Measurements from ENCODE around the gene DDX17. TPM values are rescaled to one million over a fixed set of nuclear protein-coding genes. Genes with fewer than 3 reads are reported as not detected.

The DDX17 gene
- total RNA-seq, 3 donors from 2014 or later (not counting 1 experiment from before 2014, with no cell fraction given): 571 to 752 (median 578) TPM

DNA sequence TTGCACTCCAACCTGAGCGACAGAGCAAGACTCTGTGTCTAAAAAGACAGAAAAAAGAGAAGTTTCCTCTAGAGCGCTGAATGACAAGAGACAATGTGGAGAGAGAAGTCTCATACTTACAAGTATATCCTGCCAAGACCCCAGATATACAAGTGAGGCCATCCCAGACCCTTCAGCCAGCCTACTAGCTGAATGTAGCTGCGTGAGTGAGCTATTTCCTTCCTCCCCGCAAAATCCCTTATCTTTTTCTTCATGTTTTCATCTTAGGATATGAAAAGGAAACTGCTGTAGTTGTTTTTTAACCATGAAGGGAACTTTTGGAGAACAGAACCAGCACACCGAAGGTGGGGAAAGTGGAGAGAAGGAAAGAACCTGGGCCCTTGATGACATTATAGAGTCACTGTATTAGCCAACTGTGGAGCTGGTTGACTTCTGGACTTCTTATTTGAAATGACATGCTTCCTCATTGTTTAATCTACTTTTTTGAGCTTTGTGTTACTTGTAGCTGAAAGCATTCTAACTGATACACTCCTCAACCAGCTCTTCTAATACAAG lies 4.4 kb upstream of the DDX17 start:
- 77% methylated on average over 2 of the region's 5 CpGs for WGBS (ENCODE audit: insufficient coverage)
- Mint-ChIP-seq H3K4me3 (no peak overlapping the region), H3K27ac (no peak overlapping the region), H3K27me3 (ENCODE audit: low read depth in 2 of 2) (no peaks in the 10 kb centered on the region), H3K36me3 (peaks cover 5% of the 10 kb centered on the region), H3K9me3 (peaks cover 0 to 4% of the 10 kb centered on the region in 2 donors), H3K4me1 (peaks cover 11 to 23% of the 10 kb centered on the region in 2 donors)
- intact Hi-C loops (cut with micrococcal nuclease): no loop called here
- DNase-seq (no peak), ATAC-seq (no peak)
- no peaks in the 10 kb centered on the region for H3K36me3 ChIP-seq (ENCODE audit: control insufficient read depth, insufficient read depth, low read length)
- H3K27ac ChIP-seq (ENCODE audit: low read length): no peak overlapping the region
- H3K27me3 ChIP-seq (ENCODE audit: control insufficient read depth, insufficient read depth, low read length): no peaks in the 10 kb centered on the region
- H3K4me3 ChIP-seq (ENCODE audit: low read length): no peak overlapping the region
- peaks cover 10% of the 10 kb centered on the region for H3K4me1 ChIP-seq (ENCODE audit: control insufficient read depth, insufficient read depth, low read length)
- TF ChIP-seq, protein P1, sequence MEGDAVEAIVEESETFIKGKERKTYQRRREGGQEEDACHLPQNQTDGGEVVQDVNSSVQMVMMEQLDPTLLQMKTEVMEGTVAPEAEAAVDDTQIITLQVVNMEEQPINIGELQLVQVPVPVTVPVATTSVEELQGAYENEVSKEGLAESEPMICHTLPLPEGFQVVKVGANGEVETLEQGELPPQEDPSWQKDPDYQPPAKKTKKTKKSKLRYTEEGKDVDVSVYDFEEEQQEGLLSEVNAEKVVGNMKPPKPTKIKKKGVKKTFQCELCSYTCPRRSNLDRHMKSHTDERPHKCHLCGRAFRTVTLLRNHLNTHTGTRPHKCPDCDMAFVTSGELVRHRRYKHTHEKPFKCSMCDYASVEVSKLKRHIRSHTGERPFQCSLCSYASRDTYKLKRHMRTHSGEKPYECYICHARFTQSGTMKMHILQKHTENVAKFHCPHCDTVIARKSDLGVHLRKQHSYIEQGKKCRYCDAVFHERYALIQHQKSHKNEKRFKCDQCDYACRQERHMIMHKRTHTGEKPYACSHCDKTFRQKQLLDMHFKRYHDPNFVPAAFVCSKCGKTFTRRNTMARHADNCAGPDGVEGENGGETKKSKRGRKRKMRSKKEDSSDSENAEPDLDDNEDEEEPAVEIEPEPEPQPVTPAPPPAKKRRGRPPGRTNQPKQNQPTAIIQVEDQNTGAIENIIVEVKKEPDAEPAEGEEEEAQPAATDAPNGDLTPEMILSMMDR (IDR thresholded peaks at IDR 0.05): no peak
- no peaks in the 10 kb centered on the region for H3K9me3 ChIP-seq (ENCODE audit: control insufficient read depth, insufficient read depth, low read length)

DNA sequence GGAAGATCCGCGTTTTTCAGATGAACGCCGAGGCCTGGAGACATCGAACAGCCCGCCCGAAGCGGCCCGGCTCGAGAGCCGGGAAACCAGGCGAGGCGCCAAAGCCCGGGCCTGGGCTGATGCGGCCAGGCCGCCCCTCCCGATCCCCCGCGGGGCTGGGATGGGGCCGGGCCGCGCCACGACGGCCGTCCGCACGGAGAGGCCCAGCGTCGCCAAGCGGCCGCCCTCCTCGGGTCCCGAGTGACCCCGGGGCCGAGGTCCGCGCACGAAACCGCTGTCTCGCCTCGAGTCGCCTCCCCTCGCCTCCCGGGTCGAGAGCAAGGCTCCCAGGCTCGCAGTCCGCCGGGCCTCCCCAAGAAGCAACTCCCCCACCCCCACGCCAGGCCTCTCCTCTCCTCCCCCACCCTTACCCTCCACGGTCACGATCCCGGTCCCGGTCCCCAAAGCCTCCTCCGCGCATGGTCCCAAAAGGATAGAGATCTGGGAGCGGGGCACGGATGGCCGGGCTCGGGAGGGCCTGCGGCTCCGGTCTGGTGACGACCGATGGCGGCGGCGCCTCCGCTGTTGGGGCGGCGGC lies 482 bp downstream of the DDX17 start:
- peaks cover 11% of the 10 kb centered on the region for H3K36me3 Mint-ChIP-seq
- Histone ChIP-seq H3K4me1 (ENCODE audit: control insufficient read depth, insufficient read depth, low read length) (peaks cover 22% of the 10 kb centered on the region), H3K27ac (ENCODE audit: low read length) (peak overlapping the region; percentile 99), H3K9me3 (ENCODE audit: control insufficient read depth, insufficient read depth, low read length) (no peaks in the 10 kb centered on the region), H3K4me3 (ENCODE audit: low read length) (peak overlapping the region; percentile 80), H3K27me3 (ENCODE audit: control insufficient read depth, insufficient read depth, low read length) (no peaks in the 10 kb centered on the region), H3K36me3 (ENCODE audit: control insufficient read depth, insufficient read depth, low read length) (peaks cover 21% of the 10 kb centered on the region)
- peaks cover 0 to 4% of the 10 kb centered on the region in 2 donors for H3K9me3 Mint-ChIP-seq
- intact Hi-C loops (cut with micrococcal nuclease): loop anchor here (10.0 kb wide), 1 partner anchor 249 kb away; the partner anchor contains the start of gene SUN2
- peak in 1 of 2 donors; percentile 66 for DNase-seq
- peak; percentile 19 to 42 (median 28) for ATAC-seq
- WGBS (ENCODE audit: insufficient coverage): 0% methylated on average over 69 of the region's 69 CpGs
- TF ChIP-seq, protein P1 (IDR thresholded peaks at IDR 0.05): no peak
- no peaks in the 10 kb centered on the region for H3K27me3 Mint-ChIP-seq (ENCODE audit: low read depth in 2 of 2)
- H3K4me1 Mint-ChIP-seq: peaks cover 52 to 64% of the 10 kb centered on the region in 2 donors
- H3K4me3 Mint-ChIP-seq: peak overlapping the region; percentile 100
- peak overlapping the region; percentile 100 for H3K27ac Mint-ChIP-seq

DNA sequence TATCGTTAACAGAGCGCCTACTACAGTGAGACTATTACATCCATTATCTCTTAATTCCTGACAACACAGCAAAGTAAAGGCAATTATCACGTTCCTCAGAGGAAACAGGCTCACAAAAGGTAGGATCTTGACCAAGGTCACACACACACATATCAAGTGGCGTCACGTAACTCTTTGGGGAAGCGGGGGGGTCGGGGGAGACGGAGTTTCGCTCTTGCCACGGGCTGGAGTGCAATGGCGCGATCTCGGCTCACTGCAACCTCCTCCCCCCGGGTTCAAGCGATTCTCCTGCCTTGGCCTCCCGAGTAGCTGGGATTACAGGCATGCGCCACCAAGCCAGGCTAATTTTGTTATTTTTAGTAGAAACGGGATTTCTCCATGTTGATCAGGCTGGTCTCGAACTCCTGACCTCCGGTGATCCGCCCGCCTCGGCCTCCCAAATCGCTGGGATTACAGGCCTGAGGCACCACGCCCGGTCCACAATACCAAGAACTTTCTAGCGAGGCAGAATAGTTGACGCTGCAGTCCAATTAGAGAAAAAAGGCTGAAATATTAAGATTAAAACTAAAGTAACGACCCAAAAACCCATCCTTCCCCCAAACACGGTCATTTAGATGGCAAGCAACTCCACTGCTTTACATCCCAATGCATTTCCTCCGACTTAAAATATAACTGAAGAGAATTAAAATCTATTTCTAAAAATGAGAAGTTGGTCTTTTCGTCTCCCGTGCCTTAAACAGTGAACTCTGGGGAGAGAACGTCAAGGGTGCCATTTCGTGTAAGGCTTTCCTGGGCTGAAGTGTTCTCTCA lies 1.2 kb downstream of the DDX17 start:
- intact Hi-C loops (cut with micrococcal nuclease): loop anchor here (1.0 to 10.0 kb wide), 2 partner anchors 200 to 250 kb away; partner anchors contain the start of genes GTPBP1 and SUN2
- ATAC-seq (no peak), DNase-seq (peak; percentile 55 to 77)
- no peaks in the 10 kb centered on the region for H3K27me3 Mint-ChIP-seq (ENCODE audit: low read depth in 2 of 2)
- peaks cover 11% of the 10 kb centered on the region for H3K36me3 Mint-ChIP-seq
- H3K4me3 Mint-ChIP-seq: peak overlapping the region; percentile 93
- peaks cover 52 to 64% of the 10 kb centered on the region in 2 donors for H3K4me1 Mint-ChIP-seq
- Histone ChIP-seq H3K4me1 (ENCODE audit: control insufficient read depth, insufficient read depth, low read length) (peaks cover 26% of the 10 kb centered on the region), H3K27ac (ENCODE audit: low read length) (peak overlapping the region; percentile 99), H3K9me3 (ENCODE audit: control insufficient read depth, insufficient read depth, low read length) (no peaks in the 10 kb centered on the region), H3K4me3 (ENCODE audit: low read length) (peak overlapping the region; percentile 80), H3K36me3 (ENCODE audit: control insufficient read depth, insufficient read depth, low read length) (peaks cover 25% of the 10 kb centered on the region), H3K27me3 (ENCODE audit: control insufficient read depth, insufficient read depth, low read length) (no peaks in the 10 kb centered on the region)
- 1% methylated on average over 33 of the region's 35 CpGs for WGBS (ENCODE audit: insufficient coverage)
- peaks cover 0 to 4% of the 10 kb centered on the region in 2 donors for H3K9me3 Mint-ChIP-seq
- H3K27ac Mint-ChIP-seq: peak overlapping the region; percentile 100
- TF ChIP-seq, protein P1 (IDR thresholded peaks at IDR 0.05): no peak
